Regular cardiac myocyte (primary cell): Measurements from ENCODE around the gene CDR2. TPM values are rescaled to one million over a fixed set of nuclear protein-coding genes. Genes with fewer than 3 reads are reported as not detected.

Source experiments
- total RNA-seq: library from RNA; depleted of rRNA; stranded (reverse); fragments of >200 nt; gene quantifications from 2 replicates; pipeline ENCODE4 v1.2.3, GENCODE V29; 2014

The CDR2 gene
- total RNA-seq: 40.9 and 58.5 TPM in 2 replicates

DNA sequence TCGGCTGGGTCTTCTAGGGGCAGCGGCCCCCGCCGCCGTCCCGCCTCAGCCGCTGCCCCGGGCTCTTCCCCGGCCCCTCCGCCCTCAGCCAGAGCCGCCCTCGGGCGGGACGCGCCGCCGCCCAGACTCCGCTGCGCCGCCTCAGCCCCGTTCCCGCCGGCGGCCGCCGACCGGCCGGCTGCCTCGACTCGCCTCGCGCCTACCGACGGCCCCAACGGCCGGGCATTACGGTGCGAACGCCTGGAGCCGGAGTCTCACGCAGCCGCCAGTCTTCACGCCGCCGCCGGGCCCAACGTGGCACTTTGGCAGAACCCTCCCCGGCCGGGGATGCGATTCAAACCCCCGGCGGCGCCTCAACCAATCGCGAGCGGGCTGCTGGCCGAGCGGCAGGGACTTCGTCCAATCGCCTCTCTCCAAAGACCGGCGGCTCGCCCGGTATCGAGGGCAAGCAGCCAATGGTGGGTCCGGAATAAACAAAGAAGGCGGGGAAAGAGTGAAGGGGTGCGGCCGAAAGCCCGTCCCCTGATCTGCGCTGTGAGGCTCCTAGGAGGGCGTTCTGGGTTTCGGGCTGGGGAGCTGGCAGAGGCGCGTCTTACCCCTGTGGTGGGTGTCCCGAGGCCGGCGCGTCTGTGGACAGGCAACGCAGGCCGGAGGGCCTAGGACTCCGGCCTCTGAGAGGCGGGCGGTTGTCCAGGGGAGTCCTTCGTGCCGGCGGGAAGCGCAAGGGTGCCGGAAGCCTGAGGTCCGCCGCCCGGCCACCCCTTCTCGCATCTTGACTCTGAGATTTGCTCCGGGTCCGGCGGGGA, at the start of gene CDR2:
Gene CDR2, minus strand, starts transcription at position 309 of the 806 bp plus-strand sequence. CDS start 310 bp downstream, outside the sequence.

DNA sequence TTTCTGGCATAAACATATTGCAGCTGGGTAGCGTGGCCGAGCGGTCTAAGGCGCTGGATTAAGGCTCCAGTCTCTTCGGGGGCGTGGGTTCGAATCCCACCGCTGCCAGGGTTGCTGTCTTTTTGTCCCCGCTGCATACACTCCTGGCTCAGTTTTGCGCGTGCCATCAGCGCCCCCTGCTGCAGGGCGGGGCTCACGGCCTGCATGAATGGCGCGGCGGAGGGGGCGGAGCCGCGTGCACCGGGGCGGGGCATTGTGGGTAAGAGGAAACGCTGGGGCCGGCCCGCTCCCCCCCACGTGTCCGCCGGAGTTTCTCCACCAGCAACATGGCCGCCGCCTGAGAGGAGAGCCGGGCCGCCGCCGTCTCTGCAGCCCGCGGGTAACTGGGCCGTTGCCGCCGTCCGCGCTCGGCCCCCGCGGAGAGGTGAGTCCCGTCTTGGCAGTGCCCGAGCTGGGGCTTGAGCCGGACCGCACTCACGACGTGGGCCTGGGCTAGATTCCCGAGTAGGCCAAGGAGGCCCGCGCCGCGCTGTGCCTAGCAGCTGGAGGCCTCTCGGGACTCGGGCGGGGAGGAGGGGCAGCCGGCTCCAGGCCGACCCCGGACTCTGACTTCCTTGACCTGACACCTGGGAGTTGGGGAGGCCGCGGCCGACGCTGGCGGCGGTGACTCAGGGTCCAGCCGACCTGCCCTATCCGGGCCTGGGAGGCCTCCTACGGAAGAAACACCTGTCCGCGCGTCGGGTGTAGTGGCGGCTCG, 77.1 kb downstream of the CDR2 start, which contains the start of gene POLR3E:
Gene POLR3E, plus strand, starts transcription at position 296 of the 757 bp plus-strand sequence. CDS start 5,560 bp downstream, outside the sequence.

Other genes starting within 250 kb of the CDR2 start
- not detected in 2 replicates for gene SDR42E2, start 212.1 kb downstream of the CDR2 start, total RNA-seq
- 16.5 and 16.9 TPM in 2 replicates for gene EEF2K, start 168.3 kb downstream of the CDR2 start, total RNA-seq
- gene POLR3E, start 77.2 kb downstream of the CDR2 start, total RNA-seq: 43.1 and 43.5 TPM in 2 replicates
- gene NPIPB5, start 136.3 kb upstream of the CDR2 start, total RNA-seq: 35.7 and 59.2 TPM in 2 replicates